SKM-1 treated with dmso at 0.1 percent for 144 hours (cell line): Measurements from ENCODE around the gene ADAM10.

Source experiments
- DNase-seq: peaks from one replicate; lab custom pipeline; 2025; ENCODE audit not compliant: unreplicated experiment; lab: John Stamatoyannopoulos, UW

The ADAM10 gene

GRCh38 chr15:58726867-58727266, 22.6 kb downstream of the ADAM10 start:
- no peak for DNase-seq

GRCh38 chr15:58724466-58724865, 25.0 kb downstream of the ADAM10 start:
- DNase-seq, result peak; percentile 51

GRCh38 chr15:58717357-58717756, 32.1 kb downstream of the ADAM10 start:
- DNase-seq, result no peak

- DNase-seq, result no peak
Observed at GRCh38 chr15:58716027-58716426, 33.5 kb downstream of the ADAM10 start.

GRCh38 chr15:58715266-58715917, 34.1 kb downstream of the ADAM10 start:
- no peak for DNase-seq

GRCh38 chr15:58710701-58711100, 38.8 kb downstream of the ADAM10 start:
- no peak for DNase-seq

GRCh38 chr15:58707397-58707796, 42.1 kb downstream of the ADAM10 start:
- DNase-seq, result no peak

GRCh38 chr15:58705105-58705504, 44.4 kb downstream of the ADAM10 start:
- no peak for DNase-seq

GRCh38 chr15:58704155-58704865, 45.2 kb downstream of the ADAM10 start:
- no peak for DNase-seq

- DNase-seq, result no peak
Observed at GRCh38 chr15:58703610-58704009, 45.9 kb downstream of the ADAM10 start.

GRCh38 chr15:58702233-58702632, 47.3 kb downstream of the ADAM10 start:
- no peak for DNase-seq

- no peak for DNase-seq
Observed at GRCh38 chr15:58701376-58701775, 48.1 kb downstream of the ADAM10 start.

GRCh38 chr15:58699769-58700168, 49.7 kb downstream of the ADAM10 start:
- no peak for DNase-seq

- no peak for DNase-seq
Observed at GRCh38 chr15:58698887-58699641, 50.4 kb downstream of the ADAM10 start.

GRCh38 chr15:58697220-58697619, 52.3 kb downstream of the ADAM10 start:
- DNase-seq, result no peak

GRCh38 chr15:58696738-58697137, 52.8 kb downstream of the ADAM10 start:
- DNase-seq, result no peak

- DNase-seq, result no peak
Observed at GRCh38 chr15:58694641-58695398, 54.7 kb downstream of the ADAM10 start.

GRCh38 chr15:58690703-58691102, 58.8 kb downstream of the ADAM10 start:
- no peak for DNase-seq

- DNase-seq, result no peak
Observed at GRCh38 chr15:58689646-58690045, 59.9 kb downstream of the ADAM10 start.

GRCh38 chr15:58686286-58686685, 63.2 kb downstream of the ADAM10 start:
- no peak for DNase-seq

GRCh38 chr15:58684751-58685150, 64.8 kb downstream of the ADAM10 start:
- DNase-seq, result no peak
